Ishikawa (cell line): ENCODE measurements around the gene SH2D6.

Experiments
- CEBPB ChIP-seq: IDR thresholded peaks from 2 replicates; pipeline ENCODE4 v1.6.1; 2012
- CREB1 ChIP-seq: IDR thresholded peaks from 2 replicates; pipeline ENCODE4 v1.6.1; 2012; ENCODE audit warnings: low read depth
- EP300 ChIP-seq: IDR thresholded peaks from 2 replicates; pipeline ENCODE4 v1.6.1; 2012; ENCODE audit warnings: borderline replicate concordance
- FOXM1 ChIP-seq: IDR thresholded peaks from 2 replicates; pipeline ENCODE4 v1.6.1; 2012; ENCODE audit warnings: low read depth, borderline replicate concordance
- MAX ChIP-seq: IDR thresholded peaks from 2 replicates; pipeline ENCODE4 v1.6.1; 2012
- NFIC ChIP-seq: IDR thresholded peaks from 2 replicates; pipeline ENCODE4 v1.6.1; 2012
- RAD21 ChIP-seq: IDR thresholded peaks from 2 replicates; pipeline ENCODE4 v1.6.1; 2012; ENCODE audit warnings: low read depth
- REST ChIP-seq: IDR thresholded peaks from 2 replicates; pipeline ENCODE4 v1.6.1; 2012; ENCODE audit warnings: low read depth, mild to moderate bottlenecking
- TAF1 ChIP-seq: IDR thresholded peaks from 2 replicates; pipeline ENCODE4 v1.6.1; 2012; ENCODE audit warnings: low read depth, mild to moderate bottlenecking
- TCF12 ChIP-seq: IDR thresholded peaks from 2 replicates; pipeline ENCODE4 v1.6.1; 2012; ENCODE audit warnings: low read depth
- TEAD4 ChIP-seq: IDR thresholded peaks from 2 replicates; pipeline ENCODE4 v1.6.1; 2012
- USF1 ChIP-seq: IDR thresholded peaks from 2 replicates; pipeline ENCODE4 v1.6.1; 2012
- YY1 ChIP-seq: IDR thresholded peaks from 2 replicates; pipeline ENCODE4 v1.6.1; 2012; ENCODE audit warnings: low read depth
- ZBTB7A ChIP-seq: IDR thresholded peaks from 2 replicates; pipeline ENCODE4 v1.6.1; 2012; ENCODE audit warnings: low read depth

Gene SH2D6

GRCh38 chr2:85458601-85459563, 40.4 kb downstream of the SH2D6 start:
- TF ChIP-seq USF1 (no peak), ZBTB7A (no peak), MAX (no peak), CEBPB (no peak), CREB1 (no peak), FOXM1 (no peak), TAF1 (no peak), REST (no peak), YY1 (no peak), EP300 (no peak), TCF12 (no peak)

- no peak for TF ChIP-seq USF1
- no peak for TF ChIP-seq TAF1
- no peak for TF ChIP-seq REST
- TF ChIP-seq EP300, result no peak
Measured at GRCh38 chr2:85459771-85460170, 41.3 kb downstream of the SH2D6 start.

- no peak for TF ChIP-seq FOXM1
- no peak for TF ChIP-seq TEAD4
- no peak for TF ChIP-seq EP300
- no peak for TF ChIP-seq TCF12
- TF ChIP-seq TAF1, result no peak
- TF ChIP-seq CEBPB, result no peak
- TF ChIP-seq MAX, result no peak
- no peak for TF ChIP-seq NFIC
- no peak for TF ChIP-seq RAD21
- no peak for TF ChIP-seq USF1
- TF ChIP-seq CREB1, result no peak
- TF ChIP-seq REST, result no peak
- TF ChIP-seq YY1, result no peak
Measured at GRCh38 chr2:85462322-85462721, 43.8 kb downstream of the SH2D6 start.

- TF ChIP-seq USF1 (no peak), ZBTB7A (no peak), NFIC (no peak)
Measured at GRCh38 chr2:85468096-85468703, 49.7 kb downstream of the SH2D6 start.
